GM12878 (cell line): ENCODE data around the gene CD83.

Source experiments
- CTCF ChIP-seq, 3 experiments: IDR thresholded peaks in 2 of 3; conservative IDR thresholded peaks in 1 of 3; 2 replicates each; pipeline ENCODE4 v1.5.1; 2011; ENCODE audit warnings: low read depth in 3 of 3, low read length in 3 of 3, mild to moderate bottlenecking in 3 of 3, control low read depth in 2 of 3, moderate library complexity in 2 of 3, inconsistent platforms in 1 of 3, mixed read lengths in 1 of 3; ENCODE audit not compliant: control insufficient read depth in 2 of 3, insufficient read depth in 1 of 3; ENCODE audit errors: extremely low read depth in 1 of 3
- EZH2 ChIP-seq: IDR thresholded peaks from 2 replicates; pipeline ENCODE4 v1.6.1; 2012; ENCODE audit warnings: low read depth, mild to moderate bottlenecking, control low read depth, inconsistent platforms, low read length, borderline replicate concordance; ENCODE audit not compliant: control insufficient read depth
- GABPA ChIP-seq: IDR thresholded peaks from 2 replicates; pipeline ENCODE4 v1.6.1; 2014; ENCODE audit warnings: antibody characterized with exemption, low read depth, mild to moderate bottlenecking, inconsistent platforms
- MYB ChIP-seq: fragments of 150-350 bp; IDR thresholded peaks from 2 replicates; pipeline ENCODE4 v1.6.1; 2014; ENCODE audit warnings: mild to moderate bottlenecking, low read depth, low read length, borderline replicate concordance
- NR2F1 ChIP-seq: fragments of 450-650 bp; conservative IDR thresholded peaks from 2 replicates; pipeline ENCODE4 v1.6.1; 2017; ENCODE audit warnings: mild to moderate bottlenecking
- POLR2A ChIP-seq: IDR thresholded peaks from 2 replicates; pipeline ENCODE4 v1.6.1; 2011; ENCODE audit warnings: low read depth, mild to moderate bottlenecking, low read length
- USF2 ChIP-seq: IDR thresholded peaks from 2 replicates; pipeline ENCODE4 v1.6.1; 2011; ENCODE audit warnings: low read depth, low read length, improper control_type of control experiment, borderline replicate concordance
- ZBTB40 ChIP-seq: fragments of 450-650 bp; IDR thresholded peaks from 2 replicates; pipeline ENCODE4 v1.6.1; 2016; ENCODE audit warnings: mild to moderate bottlenecking, moderate library complexity, borderline replicate concordance
- ZZZ3 ChIP-seq: IDR thresholded peaks from 2 replicates; pipeline ENCODE4 v1.6.1; 2011; ENCODE audit warnings: low read depth; ENCODE audit not compliant: control insufficient read depth, insufficient read length

GRCh38 chr6:14095437-14095836 is 22.1 kb upstream of the CD83 start:
- TF ChIP-seq MYB (no peak), USF2 (no peak), CTCF (IDR thresholded peaks at IDR 0.05 in 2 of 3, conservative IDR thresholded peaks at IDR 0.05 in 1 of 3; ENCODE audit: control insufficient read depth in 2 of 3, extremely low read depth in 1 of 3, insufficient read depth in 1 of 3, low read depth in 3 of 3, low read length in 3 of 3) (no peak), GABPA (no peak), EZH2 (no peak), ZBTB40 (no peak), NR2F1 (no peak; the same call in 1 of the 2 replicates), ZZZ3 (no peak), POLR2A (no peak)
